PC-9 (cell line): ENCODE measurements around the gene BLOC1S2. TPM values are rescaled to one million over a fixed set of nuclear protein-coding genes. Genes with fewer than 3 reads are reported as not detected.

ENCODE experiments used
- BruUV-seq: library from RNA; stranded (reverse); fragments of 400-500 nt; replicated peaks from 2 replicates; lab custom pipeline; 2021; lab: Mats Ljungman, UMichigan
- CTCF ChIA-PET: fragments of 300-600 bp; sonication (Branson Sonifier 250); formaldehyde crosslinking; loops from one replicate; lab custom pipeline; 2022; ENCODE audit warnings: antibody characterized with exemption; lab: Charles Lee
- POLR2A ChIA-PET: fragments of 300-600 bp; sonication (Branson Sonifier 250); formaldehyde crosslinking; loops from one replicate; lab custom pipeline; 2022; ENCODE audit warnings: antibody characterized with exemption; ENCODE audit not compliant: unreplicated experiment; lab: Charles Lee
- DNase-seq, 2 experiments: peaks; one replicate each; pipeline versions ENCODE4 v3.0.0 to v3.0.0-alpha.2; 2015 to 2022; ENCODE audit warnings: mixed read lengths in 1 of 2
- H2AFZ ChIP-seq: fragments of 200-600 bp; sonication (generic); 2 replicates; pipeline ENCODE4 v1.8.1; 2017; ENCODE audit warnings: antibody characterized with exemption
- H3F3A ChIP-seq: fragments of 200-600 bp; sonication (generic); 2 replicates; pipeline ENCODE4 v1.8.1; 2017; ENCODE audit warnings: antibody characterized with exemption, mild to moderate bottlenecking, low read depth; ENCODE audit not compliant: insufficient read depth
- H3K27ac ChIP-seq: fragments of 200-600 bp; sonication (generic); 2 replicates; pipeline ENCODE4 v1.6.1; 2016; ENCODE audit warnings: mixed run types
- H3K27me3 ChIP-seq: fragments of 200-600 bp; sonication (generic); 2 replicates; pipeline ENCODE4 v1.6.1; 2016; ENCODE audit warnings: low read depth, mixed run types; ENCODE audit not compliant: insufficient read depth
- H3K36me3 ChIP-seq: fragments of 200-600 bp; sonication (generic); 2 replicates; pipeline ENCODE4 v1.6.1; 2016; ENCODE audit warnings: low read depth, mixed run types
- H3K4me1 ChIP-seq: fragments of 200-600 bp; sonication (generic); replicated peaks from 2 replicates; pipeline ENCODE4 v1.6.1; 2016; ENCODE audit warnings: mixed run types; ENCODE audit not compliant: insufficient read depth
- H3K4me2 ChIP-seq: fragments of 200-600 bp; sonication (generic); 2 replicates; pipeline ENCODE4 v1.6.1; 2017; ENCODE audit warnings: mixed run types
- H3K4me3 ChIP-seq: fragments of 200-600 bp; sonication (generic); 2 replicates; pipeline ENCODE4 v1.6.1; 2016; ENCODE audit warnings: mixed run types
- H3K79me2 ChIP-seq: fragments of 200-600 bp; sonication (generic); 2 replicates; pipeline ENCODE4 v1.6.1; 2017; ENCODE audit warnings: low read depth, mixed run types
- H3K9me2 ChIP-seq: fragments of 200-600 bp; sonication (generic); 2 replicates; pipeline ENCODE4 v1.8.1; 2017; ENCODE audit warnings: mild to moderate bottlenecking; ENCODE audit not compliant: insufficient read depth
- H3K9me3 ChIP-seq: fragments of 200-600 bp; sonication (generic); 2 replicates; pipeline ENCODE4 v1.8.1; 2016; ENCODE audit warnings: low read depth; ENCODE audit not compliant: insufficient read depth
- H4K20me1 ChIP-seq: fragments of 200-600 bp; sonication (generic); 2 replicates; pipeline ENCODE4 v1.8.1; 2017; ENCODE audit not compliant: insufficient read depth
- CTCF ChIP-seq: fragments of 200-600 bp; sonication (generic); conservative IDR thresholded peaks from 2 replicates; pipeline ENCODE4 v1.6.1; 2017; ENCODE audit warnings: mixed run types, antibody characterized with exemption, mild to moderate bottlenecking, moderate library complexity
- EZH2 ChIP-seq: fragments of 200-600 bp; sonication (generic); IDR thresholded peaks from 2 replicates; pipeline ENCODE4 v1.8.0; 2017; ENCODE audit warnings: antibody characterized with exemption, low read depth
- intact Hi-C: fragments of 100-400 bp; cut with micrococcal nuclease; formaldehyde crosslinking; loops from one replicate; pipeline ENCODE4 v1.10.0; 2022; ENCODE audit not compliant: unreplicated experiment
- total RNA-seq: library from RNA; stranded (reverse); gene quantifications from 2 replicates; pipeline ENCODE4 v1.2.3, GENCODE V29; 2021

BLOC1S2 gene
- total RNA-seq, 1 experiment from 2014 or later, result 17.9 TPM

- intact Hi-C loops, result no loop called here
- DNase-seq, result no peak
- CTCF ChIA-PET, result no interaction called here
These were observed 38.7 kb upstream of the BLOC1S2 start for GRCh38 chr10:100325158-100325557.

GRCh38 chr10:100319707-100320402 is 33.4 kb upstream of the BLOC1S2 start:
- Histone ChIP-seq H3K9me3 (no peaks in the 10 kb centered on the region), H3K4me2 (no peak overlapping the region), H3F3A (no peaks in the 10 kb centered on the region), H3K27ac (no peak overlapping the region), H3K27me3 (peaks cover 42% of the 10 kb centered on the region), H4K20me1 (no peaks in the 10 kb centered on the region), H3K4me1 (no peaks in the 10 kb centered on the region), H3K79me2 (no peaks in the 10 kb centered on the region), H3K9me2 (no peaks in the 10 kb centered on the region), H2AFZ (no peak overlapping the region), H3K4me3 (no peak overlapping the region), H3K36me3 (no peaks in the 10 kb centered on the region)
- ChIA-PET CTCF (no interaction called here), POLR2A (no interaction called here)
- no peak for DNase-seq
- intact Hi-C loops, result no loop called here
- TF ChIP-seq CTCF, result no peak
- TF ChIP-seq EZH2, result no peak
- no TSS peak for BruUV-seq

More at GRCh38 chr10:100325158-100325557, 38.7 kb upstream of the BLOC1S2 start:
- Histone ChIP-seq H3K4me3 (no peak overlapping the region), H3K4me1 (no peaks in the 10 kb centered on the region), H4K20me1 (no peaks in the 10 kb centered on the region), H3K4me2 (no peak overlapping the region), H2AFZ (no peak overlapping the region), H3K9me3 (no peaks in the 10 kb centered on the region), H3K36me3 (no peaks in the 10 kb centered on the region), H3K27me3 (peaks cover 77% of the 10 kb centered on the region), H3F3A (no peaks in the 10 kb centered on the region), H3K9me2 (no peaks in the 10 kb centered on the region), H3K79me2 (no peaks in the 10 kb centered on the region), H3K27ac (no peak overlapping the region)
- POLR2A ChIA-PET, result no interaction called here
- BruUV-seq, result no TSS peak
- no peak for TF ChIP-seq EZH2

- Histone ChIP-seq H3K9me2 (no peaks in the 10 kb centered on the region), H3K4me2 (no peak overlapping the region), H3K36me3 (no peaks in the 10 kb centered on the region), H3K4me1 (no peaks in the 10 kb centered on the region), H2AFZ (no peak overlapping the region), H3F3A (no peaks in the 10 kb centered on the region), H3K27ac (no peak overlapping the region), H3K79me2 (no peaks in the 10 kb centered on the region), H3K4me3 (no peak overlapping the region), H3K27me3 (peaks cover 41% of the 10 kb centered on the region), H3K9me3 (no peaks in the 10 kb centered on the region), H4K20me1 (no peaks in the 10 kb centered on the region)
- DNase-seq, result no peak
- no TSS peak for BruUV-seq
- TF ChIP-seq CTCF (no peak), EZH2 (no peak)
- ChIA-PET POLR2A (no interaction called here), CTCF (no interaction called here)
- intact Hi-C loops, result no loop called here
These were observed 31.7 kb upstream of the BLOC1S2 start for GRCh38 chr10:100318207-100318606.

- H3K36me3 ChIP-seq, result no peaks in the 10 kb centered on the region
- no peaks in the 10 kb centered on the region for H3K79me2 ChIP-seq
- no peak overlapping the region for H3K4me2 ChIP-seq
- H2AFZ ChIP-seq, result no peak overlapping the region
- H3K27ac ChIP-seq, result no peak overlapping the region
- H4K20me1 ChIP-seq, result no peaks in the 10 kb centered on the region
- BruUV-seq, result no TSS peak
- ChIA-PET CTCF (no interaction called here), POLR2A (no interaction called here)
- intact Hi-C loops, result no loop called here
- H3K4me3 ChIP-seq, result no peak overlapping the region
- H3F3A ChIP-seq, result no peaks in the 10 kb centered on the region
- no peak for DNase-seq
- no peaks in the 10 kb centered on the region for H3K4me1 ChIP-seq
- peaks cover 52% of the 10 kb centered on the region for H3K27me3 ChIP-seq
- TF ChIP-seq CTCF, result no peak
- TF ChIP-seq EZH2, result no peak
- no peaks in the 10 kb centered on the region for H3K9me3 ChIP-seq
- no peaks in the 10 kb centered on the region for H3K9me2 ChIP-seq
These were observed 29.1 kb upstream of the BLOC1S2 start for GRCh38 chr10:100315615-100316014.
